8988T (cell line): ENCODE results near the gene PHF5A.

ENCODE experiments used
- DNase-seq: peaks from one replicate; pipeline ENCODE4 v3.0.0; 2011

The PHF5A gene, protein sequence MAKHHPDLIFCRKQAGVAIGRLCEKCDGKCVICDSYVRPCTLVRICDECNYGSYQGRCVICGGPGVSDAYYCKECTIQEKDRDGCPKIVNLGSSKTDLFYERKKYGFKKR

DNA sequence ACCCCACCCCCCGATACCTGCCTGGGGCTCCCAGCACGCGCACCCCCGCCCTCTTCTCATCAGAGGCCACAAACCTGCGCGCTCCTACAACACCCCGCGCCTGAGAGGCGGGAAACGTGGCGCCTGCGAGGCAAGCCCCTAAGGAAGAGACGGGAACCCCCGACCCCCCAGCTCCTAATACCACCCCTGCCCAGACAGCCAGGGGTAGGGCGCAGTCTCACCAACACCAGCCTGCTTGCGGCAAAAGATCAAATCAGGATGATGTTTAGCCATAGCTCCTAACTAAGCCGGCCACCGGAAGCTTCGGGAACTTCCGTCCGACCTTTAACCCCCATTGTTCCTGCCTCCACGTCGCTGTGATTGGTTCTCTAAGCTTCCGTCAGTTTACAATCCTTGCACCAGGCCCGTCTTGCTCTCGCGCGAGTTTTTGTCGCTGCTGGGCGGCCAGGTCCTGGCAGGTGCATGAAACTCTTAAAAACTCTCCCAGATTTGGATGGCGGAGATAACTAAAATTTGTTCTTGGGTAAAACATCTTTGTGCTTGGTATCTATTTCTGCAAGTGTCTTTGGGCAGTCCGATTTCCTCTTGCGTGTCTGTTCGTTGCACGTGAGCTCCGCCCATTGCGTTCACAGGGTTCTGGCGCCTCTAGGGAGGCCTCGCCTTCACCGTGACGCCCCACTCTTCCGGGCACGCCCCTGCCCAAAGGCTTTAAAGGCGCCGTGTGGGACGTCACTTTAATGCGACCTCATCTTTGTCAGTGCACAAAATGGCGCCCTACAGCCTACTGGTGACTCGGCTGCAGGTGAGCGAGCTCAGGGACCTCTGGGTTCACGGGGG lies at the start of gene PHF5A, which contains the start of gene ACO2:
Gene PHF5A (minus strand): TSS at position 312 of the 837 bp plus-strand sequence. CDS start 39 bp downstream, at position 273.
Gene ACO2 (plus strand): TSS at position 737 of the 837 bp plus-strand sequence. CDS start 30 bp downstream, at position 767.
- DNase-seq, result peak; percentile 60

DNA sequence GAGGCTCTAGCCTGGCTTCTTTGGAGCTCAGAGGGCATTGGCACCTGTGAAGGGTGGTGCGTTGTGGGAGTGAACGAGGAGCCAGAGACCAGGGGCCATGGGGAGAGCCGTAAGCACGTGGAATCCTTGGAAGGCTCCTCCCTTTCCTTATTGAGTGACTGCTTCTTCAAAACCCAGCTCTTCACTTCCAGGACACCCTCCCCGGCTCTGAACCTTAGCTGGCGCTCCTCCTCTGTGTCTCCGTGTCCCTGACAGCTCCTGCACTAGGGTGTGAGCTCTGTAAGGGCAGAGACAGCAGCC lies 49.5 kb upstream of the PHF5A start:
- DNase-seq, result no peak

DNA sequence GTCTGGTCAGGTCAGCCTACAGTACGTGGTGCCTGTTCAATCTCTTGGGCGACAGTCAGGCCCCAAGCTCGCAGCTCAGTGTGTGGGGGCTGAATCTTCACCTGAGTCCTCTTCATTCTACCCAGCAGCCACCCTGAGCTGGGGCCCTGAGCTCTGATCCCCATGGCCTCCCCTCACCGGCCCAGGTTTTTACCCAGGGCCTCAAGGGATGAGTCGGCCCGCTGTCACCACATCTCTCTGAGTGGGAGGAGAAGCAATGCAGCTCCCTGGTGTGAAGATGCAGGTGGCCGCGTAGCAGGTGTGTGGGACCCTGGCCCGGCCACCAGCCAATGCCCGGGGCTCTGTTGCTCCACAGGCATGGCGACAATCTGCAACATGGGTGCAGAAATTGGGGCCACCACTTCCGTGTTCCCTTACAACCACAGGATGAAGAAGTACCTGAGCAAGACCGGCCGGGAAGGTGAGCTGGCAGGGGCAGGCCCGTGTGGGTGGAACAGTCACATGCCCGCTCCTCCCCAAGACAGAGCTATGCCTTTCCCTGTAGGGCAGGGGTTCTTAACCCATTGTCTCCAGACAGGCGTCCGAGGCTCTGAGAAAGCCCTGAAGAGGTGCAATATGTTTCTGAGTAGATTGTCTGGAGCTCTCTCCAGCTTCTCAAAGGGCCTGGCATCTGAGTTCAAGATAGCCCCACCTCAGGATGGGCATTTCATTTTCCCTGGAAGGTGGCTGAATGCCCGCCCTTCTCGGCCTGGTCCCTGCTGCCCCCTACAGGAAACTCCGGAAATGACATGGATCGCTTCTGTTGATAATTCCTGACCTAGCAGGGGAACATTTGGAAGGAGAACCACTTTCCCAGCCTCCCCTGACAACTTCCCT lies 48.9 kb upstream of the PHF5A start:
- peak; percentile 63 for DNase-seq

DNA sequence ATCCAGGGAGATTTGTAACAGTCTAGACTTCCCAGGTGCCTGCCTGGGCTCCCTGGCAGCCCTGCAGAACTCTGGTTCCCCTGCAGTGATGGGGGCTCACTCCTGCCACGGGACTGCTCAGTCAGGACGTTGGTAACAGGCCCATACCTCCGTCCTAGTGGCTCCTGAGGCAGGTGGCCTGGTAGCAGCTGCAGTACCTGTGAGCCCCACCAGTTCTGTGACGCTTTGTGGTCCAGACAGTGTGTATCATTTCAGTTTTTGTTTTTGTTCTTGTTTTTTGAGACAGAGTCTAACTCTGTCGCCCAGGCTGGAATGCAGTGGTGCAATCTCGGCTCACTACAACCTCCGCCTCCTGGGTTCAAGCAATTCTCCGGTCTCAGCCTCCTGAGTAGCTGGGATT lies 48.0 kb upstream of the PHF5A start:
- DNase-seq, result no peak

DNA sequence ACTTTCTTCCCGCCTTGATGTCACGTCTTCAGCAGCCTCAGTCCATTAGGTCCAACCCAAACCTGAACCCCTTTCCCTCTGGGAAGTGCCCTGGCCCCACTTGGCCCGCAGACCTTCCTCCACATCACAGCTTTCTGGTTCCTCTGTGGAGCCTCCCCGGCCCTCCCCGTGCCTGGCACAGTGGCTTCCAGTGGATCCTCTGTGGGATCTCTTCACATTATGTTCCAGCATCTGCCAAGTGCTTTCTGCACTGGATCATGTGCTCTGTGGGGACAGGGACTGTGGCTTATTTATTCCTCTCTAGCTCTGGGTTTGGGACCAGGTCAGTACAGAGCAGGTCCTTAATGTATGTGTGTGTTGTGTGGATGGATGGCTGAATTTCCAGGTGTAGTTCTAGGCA lies 44.9 kb upstream of the PHF5A start:
- DNase-seq, result no peak

DNA sequence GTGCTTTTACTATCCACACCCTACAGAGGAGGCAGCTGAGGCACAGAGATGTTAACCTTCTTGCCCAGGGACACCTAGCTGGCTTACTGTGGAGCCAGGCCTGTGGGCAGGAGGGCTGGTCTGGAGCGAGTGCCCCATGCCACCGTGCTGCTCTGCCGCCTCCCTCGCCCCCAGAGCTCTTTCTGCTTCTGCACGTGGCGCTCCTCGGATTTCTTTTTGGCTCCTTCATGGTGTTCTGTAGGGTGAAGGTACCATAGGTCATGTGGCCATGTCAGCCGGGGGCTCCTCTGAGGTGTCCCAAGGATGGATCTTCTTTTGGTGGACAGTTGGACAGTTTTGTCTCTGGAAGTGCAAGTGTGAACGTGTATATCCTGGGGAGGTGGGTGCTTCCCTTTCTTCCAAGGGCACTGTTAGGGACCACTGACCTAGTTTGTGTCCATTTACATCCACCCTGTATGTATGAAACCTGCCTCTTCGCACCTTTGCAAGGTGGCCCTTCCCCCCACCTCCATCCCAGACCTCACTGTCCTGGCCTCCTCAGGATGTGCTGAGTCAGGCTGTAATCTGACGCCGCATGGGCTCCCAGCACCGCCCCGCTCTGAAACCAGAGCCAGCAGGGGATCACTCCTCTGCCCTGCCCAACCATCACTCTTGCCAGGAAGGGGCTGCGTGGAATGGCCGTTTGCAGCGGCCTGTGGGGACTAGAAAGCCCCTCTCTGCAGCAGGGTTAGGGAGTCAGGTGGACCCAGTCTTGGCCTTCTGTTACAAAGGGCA lies 44.1 kb upstream of the PHF5A start:
- peak; percentile 69 for DNase-seq

DNA sequence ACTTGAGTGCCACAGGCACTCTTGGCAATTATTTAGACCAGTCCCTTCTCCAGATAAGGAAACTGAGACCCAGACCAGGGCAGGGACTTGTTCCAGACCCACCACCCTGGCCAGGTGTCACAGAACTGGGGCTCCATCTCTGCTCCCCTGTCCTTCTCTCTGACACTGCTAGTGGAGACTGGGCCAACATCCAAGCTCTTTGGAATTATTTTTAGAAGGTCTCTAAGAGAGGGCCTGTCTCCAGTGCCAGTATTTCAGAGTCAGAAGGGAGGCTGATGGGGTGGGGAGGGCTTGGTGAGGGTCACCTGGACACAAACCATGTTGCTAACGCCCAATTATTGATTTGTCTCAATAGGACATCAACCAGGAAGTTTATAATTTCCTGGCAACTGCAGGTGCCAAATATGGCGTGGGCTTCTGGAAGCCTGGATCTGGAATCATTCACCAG lies 43.1 kb upstream of the PHF5A start:
- no peak for DNase-seq

DNA sequence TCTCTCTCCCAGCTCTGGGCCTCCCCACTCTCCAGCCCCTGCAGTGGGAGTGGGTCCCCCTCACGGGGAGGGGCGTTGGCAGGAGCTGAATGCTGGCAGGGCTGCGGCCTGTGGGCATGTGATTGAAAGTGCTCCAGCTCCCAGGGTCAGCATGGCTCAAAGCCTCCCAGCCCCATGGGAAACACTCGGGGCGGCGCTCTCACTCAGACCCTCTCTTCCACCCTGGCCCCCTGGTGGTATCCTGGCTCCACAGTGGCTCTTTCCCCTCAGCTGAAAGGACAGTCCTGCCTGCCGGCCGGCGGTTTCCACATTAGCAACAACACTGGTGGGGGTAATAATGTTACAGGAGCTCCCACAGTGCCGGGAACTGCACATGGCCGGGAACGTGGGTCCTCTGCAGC lies 40.3 kb upstream of the PHF5A start:
- DNase-seq, result no peak

DNA sequence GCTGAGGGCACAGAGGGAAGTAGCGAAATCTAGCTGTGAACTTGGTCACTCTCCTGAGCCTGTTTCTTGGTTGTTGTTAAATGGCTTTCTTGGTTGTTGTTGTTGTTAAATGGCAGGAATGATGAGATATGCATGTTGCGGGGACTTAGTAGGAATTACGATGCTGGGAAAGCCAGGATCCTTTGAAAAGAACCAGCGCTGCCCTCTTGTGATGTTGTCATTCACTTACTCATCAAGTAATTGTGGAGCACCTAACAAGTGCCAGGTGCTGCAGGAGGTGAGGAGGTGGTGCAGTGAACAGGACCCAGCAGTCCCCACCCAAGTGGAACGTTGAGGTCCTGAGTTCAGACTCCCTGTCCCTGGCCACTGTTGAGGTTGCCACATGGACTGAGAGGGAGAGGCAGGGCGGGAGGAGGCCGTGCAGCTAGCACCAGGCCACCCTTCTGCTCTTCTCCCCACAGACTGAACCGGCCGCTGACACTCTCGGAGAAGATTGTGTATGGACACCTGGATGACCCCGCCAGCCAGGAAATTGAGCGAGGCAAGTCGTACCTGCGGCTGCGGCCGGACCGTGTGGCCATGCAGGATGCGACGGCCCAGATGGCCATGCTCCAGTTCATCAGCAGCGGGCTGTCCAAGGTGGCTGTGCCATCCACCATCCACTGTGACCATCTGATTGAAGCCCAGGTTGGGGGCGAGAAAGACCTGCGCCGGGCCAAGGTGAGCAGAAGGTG lies 39.0 kb upstream of the PHF5A start:
- no peak for DNase-seq

DNA sequence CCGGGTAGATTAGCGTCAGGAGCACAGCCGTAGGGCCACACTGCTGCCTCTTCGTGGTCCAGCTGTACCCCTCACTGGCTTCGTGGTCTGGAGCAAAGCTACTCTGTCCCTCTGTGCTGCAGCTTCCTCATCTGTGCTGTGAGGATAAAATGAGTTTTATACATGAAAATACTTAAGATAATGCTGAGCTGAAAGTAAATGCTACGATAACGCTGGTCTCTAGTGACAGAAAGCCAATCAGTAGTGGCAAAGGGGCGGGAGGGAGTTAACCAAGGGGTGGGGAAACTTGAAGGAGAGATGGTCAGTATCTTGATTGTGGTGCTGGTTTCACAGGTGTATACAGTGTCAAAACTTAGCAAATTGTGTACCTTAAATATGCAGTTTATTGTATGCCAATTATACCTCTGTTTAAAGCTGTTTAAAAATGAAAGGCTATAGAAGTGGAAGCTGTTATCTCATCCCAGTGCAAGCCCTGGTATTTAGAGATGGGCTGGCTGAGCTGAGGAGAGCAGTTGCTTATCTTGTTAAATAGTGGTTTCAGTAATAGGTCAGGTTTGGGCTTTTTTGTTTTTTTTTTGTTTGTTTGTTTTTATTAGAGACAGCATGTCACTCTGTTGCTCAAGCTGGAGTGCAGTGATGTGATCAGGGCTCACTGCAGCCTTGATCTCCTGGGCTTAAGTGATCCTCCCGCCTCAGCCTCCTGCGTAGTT lies 37.2 kb upstream of the PHF5A start:
- DNase-seq, result no peak

DNA sequence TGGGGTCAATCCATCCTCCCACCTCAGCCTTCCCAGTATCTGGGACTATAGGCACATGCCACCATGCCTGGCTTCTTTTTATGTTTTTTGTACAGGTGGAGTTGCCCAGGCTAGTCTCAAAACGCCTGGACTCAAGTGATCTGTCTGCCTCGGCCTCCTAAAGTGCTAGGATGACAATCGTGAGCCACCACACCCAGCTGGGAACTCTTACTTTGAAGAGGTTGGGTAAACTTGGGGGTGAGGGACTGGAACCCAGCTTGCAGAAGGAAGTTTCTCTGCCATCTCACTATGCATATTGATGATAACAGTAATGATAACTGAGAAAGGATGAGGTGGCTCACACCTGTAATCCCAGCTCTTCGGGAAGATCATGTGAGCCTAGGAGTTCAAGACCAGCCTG lies 36.3 kb upstream of the PHF5A start:
- DNase-seq, result no peak

DNA sequence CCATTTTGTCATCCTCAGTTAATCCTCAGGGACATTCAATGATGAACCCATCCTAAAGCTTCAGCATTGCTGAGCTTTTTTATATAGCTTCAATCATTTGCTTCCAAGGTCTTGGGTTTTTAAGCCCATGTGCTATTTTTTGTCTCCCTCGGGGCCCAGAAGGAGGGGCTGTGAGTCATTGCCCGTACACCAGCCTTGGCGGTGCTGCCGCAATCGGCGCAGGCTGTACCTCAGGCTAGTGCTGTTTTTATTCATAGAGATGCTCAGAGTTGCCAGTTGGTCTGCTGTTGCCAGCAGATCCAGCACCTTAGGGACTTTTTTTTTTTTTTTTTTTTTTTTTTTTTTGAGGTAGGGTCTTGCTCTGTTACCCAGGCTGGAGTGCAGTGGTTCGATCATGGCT lies 35.9 kb upstream of the PHF5A start:
- DNase-seq, result no peak

DNA sequence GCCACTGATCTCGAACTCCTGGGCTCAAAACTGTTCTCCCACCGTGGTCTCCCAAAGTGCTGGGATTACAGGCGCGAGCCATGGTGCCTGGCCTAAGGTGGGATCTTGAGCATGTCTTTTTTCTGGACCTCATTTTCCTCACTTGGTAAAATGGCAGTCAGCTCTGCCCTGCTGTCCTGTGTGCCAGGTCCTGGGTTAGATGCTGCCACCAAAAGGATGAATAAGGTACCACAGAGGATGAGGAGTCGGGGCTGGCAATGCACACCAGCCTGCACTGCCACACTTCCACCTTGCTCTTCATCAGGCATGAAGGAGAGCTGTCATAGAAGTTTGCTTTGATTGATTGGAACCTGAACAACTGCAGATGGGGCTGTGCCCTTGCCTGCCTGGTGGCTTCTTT lies 32.7 kb upstream of the PHF5A start:
- peak; percentile 64 for DNase-seq

DNA sequence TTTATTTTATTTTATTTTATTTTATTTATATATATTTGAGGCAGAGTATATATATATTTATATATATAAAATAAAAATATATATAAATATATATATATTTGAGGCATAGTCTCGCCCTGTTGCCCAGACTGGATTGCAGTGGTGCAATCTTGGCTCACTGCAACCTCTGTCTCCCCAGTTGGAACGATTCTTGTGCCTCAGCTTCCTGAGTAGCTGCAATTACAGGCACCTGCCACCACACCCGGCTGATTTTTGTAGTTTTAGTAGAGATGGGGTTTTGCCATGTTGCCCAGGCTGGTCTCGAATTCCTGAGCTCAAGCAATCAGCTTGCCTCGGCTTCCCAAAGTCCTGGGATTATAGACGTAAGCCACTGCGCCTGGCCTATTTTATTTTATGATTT lies 31.8 kb upstream of the PHF5A start:
- DNase-seq, result no peak

DNA sequence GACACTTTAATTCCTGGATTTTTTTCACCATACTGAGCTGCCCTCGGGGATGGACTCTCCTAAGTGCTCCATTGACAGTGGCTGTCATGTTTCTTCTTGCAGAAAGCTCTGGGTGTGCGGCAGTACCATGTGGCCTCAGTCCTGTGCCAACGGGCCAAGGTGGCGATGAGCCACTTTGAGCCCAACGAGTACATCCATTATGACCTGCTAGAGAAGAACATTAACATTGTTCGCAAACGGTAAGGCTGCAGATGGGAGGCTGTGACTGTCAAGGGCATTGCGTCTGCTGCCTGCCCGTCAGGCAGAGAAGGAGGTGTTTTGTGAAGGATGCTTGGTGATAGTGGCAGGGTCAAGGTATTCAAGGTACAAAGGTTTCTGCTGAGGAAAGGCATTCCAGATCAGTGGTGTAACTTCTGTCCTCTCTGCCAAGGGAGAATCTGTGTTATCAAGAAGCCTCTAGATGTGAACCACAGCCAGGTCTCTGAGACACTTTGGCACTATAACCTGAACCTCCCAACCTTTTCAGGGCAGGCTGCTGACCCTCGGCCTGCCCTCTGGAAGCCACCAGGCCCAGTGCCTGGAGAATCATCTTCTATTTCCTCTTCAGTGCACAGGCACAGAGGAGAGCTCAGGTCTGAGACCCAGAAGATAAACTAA lies 31.3 kb upstream of the PHF5A start:
- no peak for DNase-seq

DNA sequence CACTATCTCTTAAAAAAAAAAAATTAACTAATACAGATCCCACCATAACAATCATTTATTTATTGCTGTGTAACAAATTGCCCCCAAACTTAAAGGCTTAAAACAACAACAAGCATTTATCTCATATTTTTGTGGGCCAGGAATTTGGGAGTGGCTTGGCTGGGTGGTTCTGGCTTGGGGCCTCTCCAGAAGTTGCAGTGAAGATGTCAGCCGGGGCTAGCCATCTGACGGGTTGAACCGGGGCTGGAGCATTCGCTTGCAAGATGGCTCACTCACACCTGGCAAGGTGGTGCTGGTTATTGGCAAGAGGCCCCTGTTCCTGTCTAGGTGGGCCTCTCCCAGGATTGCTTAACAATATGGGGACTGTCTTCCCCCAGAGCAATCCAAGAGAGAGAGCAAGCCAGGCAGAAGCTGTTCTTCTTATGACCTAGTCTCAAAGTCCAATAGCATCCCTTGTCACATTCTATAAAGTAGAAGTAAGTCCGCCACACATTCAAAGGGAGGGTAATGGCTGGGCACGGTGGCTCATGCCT lies 29.9 kb upstream of the PHF5A start:
- DNase-seq, result no peak

DNA sequence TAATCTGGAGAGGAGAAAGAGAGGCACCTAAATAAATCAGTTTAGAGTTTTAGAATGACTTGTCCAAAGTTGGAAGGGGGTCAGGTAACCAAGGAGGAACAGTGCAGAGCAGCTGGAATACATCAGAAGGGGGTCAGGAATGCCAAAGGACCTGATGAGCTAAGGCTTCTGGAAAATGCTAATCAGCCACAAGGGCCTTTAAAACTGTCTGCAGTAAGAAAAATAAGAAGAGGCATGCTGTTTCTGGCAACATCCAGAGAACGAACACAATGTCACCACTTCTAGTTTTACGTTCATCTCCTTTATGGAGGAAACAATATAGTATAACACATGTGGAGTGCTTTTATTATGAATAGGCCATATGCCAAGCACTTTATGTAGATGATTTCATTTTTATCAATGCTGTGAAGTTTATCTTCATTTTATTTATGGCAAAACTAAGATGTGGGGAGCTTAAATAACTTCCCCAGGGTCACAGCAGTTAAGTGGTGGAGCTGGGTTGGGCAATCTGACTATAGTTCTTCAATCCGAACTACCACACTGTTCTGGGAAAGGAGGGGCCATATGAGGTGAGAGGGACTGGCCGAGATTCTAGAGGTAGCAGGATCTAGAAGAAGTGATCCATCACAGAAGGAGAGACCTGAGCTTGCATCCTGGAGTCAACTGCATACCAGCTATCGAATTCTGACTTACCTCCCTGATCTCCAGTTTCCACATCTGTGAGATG lies 23.0 kb upstream of the PHF5A start:
- no peak for DNase-seq

DNA sequence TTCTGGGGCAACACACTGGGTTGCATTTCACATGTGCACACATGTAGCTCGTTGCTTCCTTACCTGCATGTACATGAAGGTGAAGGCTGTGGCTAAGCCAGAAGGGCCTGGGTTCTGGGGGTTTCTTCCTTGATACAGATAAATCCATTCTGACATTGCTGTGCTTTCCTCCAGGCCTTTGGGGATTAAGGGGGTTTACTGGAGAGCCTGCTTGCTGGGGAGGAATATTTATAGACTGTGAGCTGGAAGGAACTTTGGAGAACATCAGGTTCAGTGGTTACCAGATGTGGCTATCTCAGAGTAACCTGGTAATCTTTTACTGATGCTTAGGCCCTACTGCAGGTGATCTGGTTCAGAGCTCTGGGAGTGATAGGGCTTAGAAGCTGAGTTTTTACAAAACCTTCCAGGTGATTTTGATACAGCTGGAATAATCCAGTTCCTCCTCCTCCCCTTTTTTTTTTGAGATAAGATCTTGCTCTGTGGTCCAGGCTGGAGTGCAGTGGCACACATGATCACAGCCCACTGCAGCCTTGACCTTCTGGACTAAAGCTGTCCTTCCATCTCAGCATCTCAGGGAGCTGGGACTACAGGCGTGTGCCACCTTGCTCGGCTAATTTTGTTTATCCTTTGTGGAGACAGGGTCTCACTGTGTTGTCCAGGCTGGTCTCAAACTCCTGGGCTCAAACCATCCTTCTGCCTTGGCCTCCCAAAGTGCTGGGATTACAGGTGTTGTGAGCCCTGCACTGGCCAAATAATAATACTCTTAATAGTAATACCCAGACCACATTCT lies 20.3 kb upstream of the PHF5A start:
- no peak for DNase-seq

DNA sequence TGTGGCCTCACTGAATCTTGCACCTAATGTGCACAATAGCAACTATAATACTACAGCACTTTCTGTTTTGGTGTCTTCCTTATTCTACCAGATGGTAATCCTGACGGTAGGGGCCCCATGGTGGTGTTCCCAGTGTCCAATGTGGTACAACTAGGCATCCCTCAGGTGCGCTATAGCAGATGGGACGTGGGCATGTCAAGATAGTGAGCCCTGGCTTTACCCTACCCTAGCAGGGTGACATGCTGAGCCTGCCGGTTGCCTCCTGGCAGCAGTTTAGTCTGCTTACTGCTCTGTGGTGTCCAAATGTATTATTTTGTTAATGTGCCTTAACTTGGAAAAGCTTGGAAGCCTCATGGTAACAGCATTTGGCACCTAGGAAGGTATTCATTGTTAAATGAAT lies 19.6 kb upstream of the PHF5A start:
- DNase-seq, result no peak
